AG04450 (cell line): ENCODE data around the gene ADGRV1. TPM values are rescaled to one million over a fixed set of nuclear protein-coding genes. Genes with fewer than 3 reads are reported as not detected.

Experiments used
- CTCF ChIA-PET: fragments of 300-600, 350-600 bp; formaldehyde crosslinking; extraction: SDS; loops from one replicate; lab custom pipeline; 2022; ENCODE audit warnings: antibody characterized with exemption, inconsistent platforms; lab: Charles Lee
- POLR2A ChIA-PET: fragments of 350-600 bp; formaldehyde crosslinking; extraction: SDS; loops from one replicate; lab custom pipeline; 2021; ENCODE audit warnings: antibody characterized with exemption, inconsistent platforms; lab: Yijun Ruan, JAX
- DNase-seq: peaks from one replicate; pipeline ENCODE4 v3.0.0-alpha.2; 2011; ENCODE audit warnings: low read depth, low spot score
- H3K27ac ChIP-seq: one replicate; pipeline ENCODE4 v1.5.1; 2012; ENCODE audit warnings: low read depth, low read length, control low read depth
- H3K27me3 ChIP-seq: one replicate; pipeline ENCODE4 v1.6.0; 2012; ENCODE audit warnings: low read length; ENCODE audit not compliant: control insufficient read depth, insufficient read depth
- H3K4me3 ChIP-seq: 2 replicates; pipeline ENCODE4 v1.5.1; 2011; ENCODE audit warnings: mild to moderate bottlenecking, low read depth, low read length, control low read depth
- H3K9me3 ChIP-seq: 2 replicates; pipeline ENCODE4 v1.5.1; 2012; ENCODE audit warnings: low read length; ENCODE audit not compliant: control insufficient read depth, insufficient read depth
- polyA plus RNA-seq: library from polyadenylated mRNA; depleted of rRNA; stranded (reverse); fragments of >200 nt; gene quantifications from 2 replicates; pipeline ENCODE4 v1.2.3, GENCODE V29; 2011
- TF ChIP-seq, protein P1 (sequence below): IDR thresholded peaks from 2 replicates; pipeline ENCODE4 v1.5.1; 2011; ENCODE audit warnings: low read depth, low read length, control low read depth, inconsistent platforms

ADGRV1 gene
- polyA plus RNA-seq, 1 experiment, result 0.06 TPM

DNA sequence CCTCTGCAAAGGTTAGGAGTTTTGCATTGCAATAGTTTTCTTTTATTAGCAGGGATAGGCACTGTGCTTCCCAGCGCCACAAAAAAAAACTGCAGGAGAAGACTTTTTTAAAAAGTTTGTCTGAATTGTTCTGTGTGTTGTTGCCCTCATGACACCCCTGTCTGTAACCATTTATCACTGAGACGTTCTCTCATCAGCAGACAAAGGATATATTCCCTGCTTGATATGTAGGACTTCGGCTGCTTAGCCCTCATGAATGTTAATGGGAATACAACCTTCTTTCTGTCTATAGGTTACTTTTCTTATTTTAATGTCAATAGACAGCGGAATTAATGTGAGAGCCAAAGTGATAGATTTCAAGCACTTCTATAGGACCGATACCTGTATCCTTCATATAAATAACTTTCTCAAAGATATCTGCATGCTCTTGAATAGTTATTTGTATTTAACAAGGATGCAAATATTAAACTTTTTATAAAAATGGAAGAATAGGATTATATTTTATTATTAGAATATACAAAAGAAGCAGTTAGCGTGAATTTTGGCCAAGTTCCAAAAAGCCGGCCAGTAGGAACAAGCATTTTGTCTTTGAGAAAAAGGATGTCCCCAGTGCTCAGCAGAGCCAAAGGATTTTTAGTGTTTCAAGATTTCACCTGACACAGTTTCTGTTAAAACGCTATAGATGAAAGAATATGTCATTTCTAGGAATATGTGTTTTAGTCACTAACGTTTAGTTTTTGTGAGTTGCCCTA, 27.7 kb upstream of the ADGRV1 start:
- H3K4me3 ChIP-seq, result no peak overlapping the region
- TF ChIP-seq, protein P1, sequence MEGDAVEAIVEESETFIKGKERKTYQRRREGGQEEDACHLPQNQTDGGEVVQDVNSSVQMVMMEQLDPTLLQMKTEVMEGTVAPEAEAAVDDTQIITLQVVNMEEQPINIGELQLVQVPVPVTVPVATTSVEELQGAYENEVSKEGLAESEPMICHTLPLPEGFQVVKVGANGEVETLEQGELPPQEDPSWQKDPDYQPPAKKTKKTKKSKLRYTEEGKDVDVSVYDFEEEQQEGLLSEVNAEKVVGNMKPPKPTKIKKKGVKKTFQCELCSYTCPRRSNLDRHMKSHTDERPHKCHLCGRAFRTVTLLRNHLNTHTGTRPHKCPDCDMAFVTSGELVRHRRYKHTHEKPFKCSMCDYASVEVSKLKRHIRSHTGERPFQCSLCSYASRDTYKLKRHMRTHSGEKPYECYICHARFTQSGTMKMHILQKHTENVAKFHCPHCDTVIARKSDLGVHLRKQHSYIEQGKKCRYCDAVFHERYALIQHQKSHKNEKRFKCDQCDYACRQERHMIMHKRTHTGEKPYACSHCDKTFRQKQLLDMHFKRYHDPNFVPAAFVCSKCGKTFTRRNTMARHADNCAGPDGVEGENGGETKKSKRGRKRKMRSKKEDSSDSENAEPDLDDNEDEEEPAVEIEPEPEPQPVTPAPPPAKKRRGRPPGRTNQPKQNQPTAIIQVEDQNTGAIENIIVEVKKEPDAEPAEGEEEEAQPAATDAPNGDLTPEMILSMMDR, result no peak
- H3K27ac ChIP-seq, result no peak overlapping the region
- ChIA-PET CTCF (interaction anchor here (0.6 to 2.3 kb wide), 27 partner anchors 9 to 259 kb away, joined by 3 to 62 read pairs (median 4); partner anchors contain the start of genes MBLAC2 and POLR3G), POLR2A (interaction anchor here (0.6 to 1.3 kb wide), 3 partner anchors 10 to 58 kb away, joined by 3 to 5 read pairs (median 4); partner anchors contain the start of genes MBLAC2 and POLR3G)
- H3K9me3 ChIP-seq, result peaks cover 3% of the 10 kb centered on the region; the same call in 1 of the 2 replicates
- peaks cover 8% of the 10 kb centered on the region for H3K27me3 ChIP-seq
- no peak for DNase-seq

DNA sequence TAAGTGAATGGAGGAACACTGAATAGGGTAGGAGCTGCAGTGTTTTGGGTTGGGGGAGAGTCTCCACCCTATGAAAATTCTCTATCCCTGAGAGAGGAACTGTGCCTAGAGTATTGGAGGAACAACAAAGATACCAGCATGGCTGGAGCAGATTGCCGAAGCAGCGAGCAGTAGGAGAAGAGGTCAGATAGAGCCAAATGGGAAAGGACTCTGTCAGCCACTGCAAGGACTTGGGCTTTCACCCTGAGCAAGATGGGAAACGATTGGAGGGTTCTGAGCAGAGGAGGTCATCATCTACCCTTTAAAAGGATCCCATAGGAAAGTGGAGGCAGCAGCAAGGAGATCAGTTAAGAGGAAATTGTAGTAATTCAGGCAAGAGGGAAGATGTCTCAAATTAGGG, 24.8 kb upstream of the ADGRV1 start:
- Histone ChIP-seq H3K27me3 (peaks cover 8% of the 10 kb centered on the region), H3K4me3 (no peak overlapping the region), H3K9me3 (peaks cover 3% of the 10 kb centered on the region; the same call in 1 of the 2 replicates), H3K27ac (no peak overlapping the region)
- ChIA-PET CTCF (interaction anchor here (0.6 kb wide), 1 partner anchor 1313 kb away, joined by 4 read pairs; no protein-coding TSS in a partner anchor), POLR2A (no interaction called here)
- no peak for DNase-seq
- TF ChIP-seq, protein P1, result no peak

DNA sequence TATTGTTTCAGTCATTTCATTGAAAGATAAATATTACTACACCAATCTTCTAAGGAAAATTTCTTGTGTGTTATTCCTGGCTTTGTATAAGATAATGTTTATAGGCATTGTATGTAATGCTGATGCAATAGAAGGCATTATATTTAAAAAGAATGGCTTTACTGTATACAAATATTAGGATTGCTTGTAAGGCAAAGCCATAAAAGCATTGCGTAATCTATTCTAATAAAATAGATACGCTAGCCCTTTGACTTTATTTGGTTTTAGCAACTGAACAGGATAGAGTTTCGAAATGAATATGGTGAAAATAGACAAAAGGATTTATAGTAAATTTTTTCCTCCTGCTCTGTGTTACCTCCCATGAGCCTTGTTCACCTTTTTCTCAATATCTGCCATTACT, 23.7 kb upstream of the ADGRV1 start:
- no peak overlapping the region for H3K27ac ChIP-seq
- no peak overlapping the region for H3K4me3 ChIP-seq
- TF ChIP-seq, protein P1, result no peak
- DNase-seq, result no peak
- CTCF ChIA-PET, result no interaction called here
- no peaks in the 10 kb centered on the region for H3K9me3 ChIP-seq
- POLR2A ChIA-PET, result no interaction called here
- peaks cover 8% of the 10 kb centered on the region for H3K27me3 ChIP-seq

DNA sequence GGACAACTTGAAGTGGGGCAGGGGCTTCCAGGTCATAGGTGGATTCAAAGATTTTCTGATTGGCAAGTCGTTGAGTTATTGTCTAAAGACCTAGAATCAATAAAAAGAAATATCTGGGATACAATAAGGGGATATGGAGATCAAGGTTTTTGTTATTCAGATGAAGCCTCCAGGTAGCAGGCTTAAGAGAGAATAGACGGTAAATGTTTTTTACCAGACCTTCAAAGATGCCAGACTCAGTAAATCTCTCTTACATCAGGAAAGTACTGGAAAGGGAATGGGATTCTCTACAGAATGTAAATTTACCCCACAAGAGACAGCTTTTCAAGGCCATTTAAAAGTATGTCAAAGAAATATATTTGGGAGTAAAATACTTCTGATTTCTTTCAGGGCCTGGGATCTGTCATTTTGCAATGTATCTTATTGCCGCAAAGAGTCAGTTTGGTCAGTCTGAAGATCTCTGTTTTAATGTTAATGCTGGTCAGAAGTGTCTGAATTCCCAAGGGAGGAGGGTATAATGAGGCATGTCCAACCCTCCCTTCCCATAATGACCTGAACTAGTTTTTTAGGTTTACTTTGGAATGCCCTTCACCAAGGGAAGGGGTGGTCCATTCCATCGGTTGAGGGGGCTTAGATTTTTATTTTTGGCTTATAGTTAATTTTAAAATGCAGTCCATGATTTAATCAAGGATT, 15.6 kb upstream of the ADGRV1 start:
- no peaks in the 10 kb centered on the region for H3K27me3 ChIP-seq
- POLR2A ChIA-PET, result no interaction called here
- no peak for DNase-seq
- no peak overlapping the region for H3K4me3 ChIP-seq
- CTCF ChIA-PET, result no interaction called here
- no peaks in the 10 kb centered on the region for H3K9me3 ChIP-seq
- TF ChIP-seq, protein P1, result no peak
- H3K27ac ChIP-seq, result no peak overlapping the region

DNA sequence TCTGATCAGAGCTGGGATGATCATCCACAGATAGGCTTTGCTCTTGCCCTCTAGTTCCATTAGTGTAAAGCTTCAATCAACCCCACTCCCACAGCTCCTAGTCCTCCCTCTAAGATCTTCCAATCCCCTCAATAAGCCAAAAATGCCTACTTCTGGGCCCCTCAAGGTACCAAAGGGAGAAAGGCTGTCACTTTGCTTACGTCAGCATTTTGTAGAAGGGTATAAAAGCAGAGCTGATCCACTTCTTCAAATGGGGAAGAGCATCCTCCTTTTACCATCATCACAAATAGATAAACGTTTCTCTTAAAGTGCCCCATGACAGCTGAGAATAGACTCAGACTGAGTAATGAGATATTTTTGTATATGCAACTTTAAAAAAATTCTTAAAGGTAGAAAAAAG, 13.1 kb upstream of the ADGRV1 start:
- TF ChIP-seq, protein P1, result no peak
- CTCF ChIA-PET, result interaction anchor here (0.5 kb wide), 1 partner anchor 55 kb away, joined by 5 read pairs; no protein-coding TSS in a partner anchor

More for the DNA sequence above, 13.1 kb upstream of the ADGRV1 start:
- Histone ChIP-seq H3K27me3 (no peaks in the 10 kb centered on the region), H3K4me3 (no peak overlapping the region), H3K27ac (no peak overlapping the region), H3K9me3 (no peaks in the 10 kb centered on the region)
- no peak for DNase-seq
- POLR2A ChIA-PET, result no interaction called here
